HL-60 (cell line): ENCODE data around the gene ARTN.

Source experiments
- DNase-seq, 2 experiments: peaks; one replicate each; pipeline ENCODE4 v3.0.0-alpha.2; 2010 to 2020; ENCODE audit warnings: low read depth in 1 of 2, low spot score in 1 of 2
- H3K27ac ChIP-seq: fragments of 250-450 bp; sonication (Bioruptor Pico); replicated peaks from 2 replicates; pipeline ENCODE4 v1.5.1; 2020; ENCODE audit warnings: mild to moderate bottlenecking, moderate library complexity
- H3K27me3 ChIP-seq: fragments of 250-450 bp; sonication (Bioruptor Pico); 2 replicates; pipeline ENCODE4 v1.5.1; 2021; ENCODE audit warnings: mild to moderate bottlenecking, moderate library complexity; ENCODE audit not compliant: insufficient read depth, poor library complexity, severe bottlenecking
- H3K4me3 ChIP-seq: replicated peaks from 2 replicates; pipeline ENCODE4 v1.5.1; 2011; ENCODE audit warnings: mild to moderate bottlenecking, control low read depth, low read length; ENCODE audit not compliant: insufficient read depth
- CTCF ChIP-seq: IDR thresholded peaks from one replicate; pipeline ENCODE4 v1.5.1; 2011; ENCODE audit warnings: low read length, control low read depth, inconsistent platforms; ENCODE audit not compliant: insufficient read depth
- GABPA ChIP-seq: IDR thresholded peaks from 2 replicates; pipeline ENCODE4 v1.6.1; 2012; ENCODE audit warnings: low read depth
- POLR2AphosphoS5 ChIP-seq: IDR thresholded peaks from 2 replicates; pipeline ENCODE4 v1.6.1; 2012; ENCODE audit warnings: low read depth
- REST ChIP-seq: IDR thresholded peaks from 2 replicates; pipeline ENCODE4 v1.6.1; 2012; ENCODE audit warnings: low read depth; ENCODE audit not compliant: insufficient replicate concordance
- SPI1 ChIP-seq: IDR thresholded peaks from 2 replicates; pipeline ENCODE4 v1.6.1; 2012; ENCODE audit warnings: low read depth, mild to moderate bottlenecking, borderline replicate concordance

Gene ARTN

GRCh38 chr1:43890815-43891214 is 42.8 kb upstream of the ARTN start:
- DNase-seq, result no peak

GRCh38 chr1:43893006-43893405 is 40.6 kb upstream of the ARTN start:
- no peak overlapping the region for H3K27ac ChIP-seq
- no peak overlapping the region for H3K4me3 ChIP-seq
- H3K27me3 ChIP-seq, result no peaks in the 10 kb centered on the region
- TF ChIP-seq POLR2AphosphoS5 (no peak), SPI1 (no peak), CTCF (no peak), REST (no peak), GABPA (no peak)
- no peak for DNase-seq

More at GRCh38 chr1:43890815-43891214, 42.8 kb upstream of the ARTN start:
- Histone ChIP-seq H3K27me3 (no peaks in the 10 kb centered on the region), H3K27ac (no peak overlapping the region), H3K4me3 (no peak overlapping the region)
- TF ChIP-seq SPI1 (no peak), REST (no peak), GABPA (no peak), POLR2AphosphoS5 (no peak), CTCF (no peak)

GRCh38 chr1:43898981-43899380 is 34.6 kb upstream of the ARTN start:
- TF ChIP-seq CTCF (no peak), SPI1 (no peak), GABPA (no peak), POLR2AphosphoS5 (no peak), REST (no peak)
- no peaks in the 10 kb centered on the region for H3K27me3 ChIP-seq
- no peak overlapping the region for H3K4me3 ChIP-seq
- no peak for DNase-seq
- no peak overlapping the region for H3K27ac ChIP-seq
